H1 (cell line): Measurements from ENCODE around the gene CHMP5. TPM values are rescaled to one million over a fixed set of nuclear protein-coding genes. Genes with fewer than 3 reads are reported as not detected.

Experiments used
- CTBP2 ChIP-seq: IDR thresholded peaks from 2 replicates; pipeline ENCODE4 v1.7.0; 2011; ENCODE audit warnings: borderline replicate concordance, mild to moderate bottlenecking, moderate library complexity, mixed read lengths, low read length; ENCODE audit not compliant: insufficient read depth, insufficient read length
- CTCF ChIP-seq, 3 experiments: IDR thresholded peaks; 1 replicate in 2 of 3; 2 replicates in 1 of 3; pipeline versions ENCODE4 v1.5.1 to v1.6.1; 2011; ENCODE audit warnings: low read length in 3 of 3, mild to moderate bottlenecking in 3 of 3, inconsistent platforms in 2 of 3, low read depth in 1 of 3, moderate library complexity in 1 of 3; ENCODE audit not compliant: insufficient read depth in 1 of 3; ENCODE audit errors: control extremely low read depth in 1 of 3
- RAD21 ChIP-seq, 2 experiments: IDR thresholded peaks in 1 of 2; conservative IDR thresholded peaks in 1 of 2; 2 replicates each; pipeline ENCODE4 v1.6.1; 2011; ENCODE audit warnings: low read depth in 2 of 2, low read length in 2 of 2, improper control_type of control experiment in 1 of 2, inconsistent platforms in 1 of 2, mild to moderate bottlenecking in 1 of 2, moderate library complexity in 1 of 2
- SAP30 ChIP-seq: fragments of 300-600 bp; sonication (generic); IDR thresholded peaks from 2 replicates; pipeline ENCODE4 v1.7.1; 2012; ENCODE audit warnings: low read length, moderate library complexity, mild to moderate bottlenecking, inconsistent platforms; ENCODE audit not compliant: insufficient read depth, insufficient replicate concordance
- SIN3A ChIP-seq, 2 experiments: IDR thresholded peaks in 1 of 2; conservative IDR thresholded peaks in 1 of 2; 2 replicates each; pipeline ENCODE4 v1.6.1; 2011 to 2012; ENCODE audit warnings: low read length in 2 of 2, improper control_type of control experiment in 1 of 2, low read depth in 1 of 2, mild to moderate bottlenecking in 1 of 2
- TCF12 ChIP-seq: IDR thresholded peaks from 2 replicates; pipeline ENCODE4 v1.6.1; 2011; ENCODE audit warnings: low read depth, mild to moderate bottlenecking, low read length
- polyA plus RNA-seq, 7 experiments: library from polyadenylated mRNA; depleted of rRNA in 3 of 7; stranded (reverse) in 5 of 7; unstranded in 2 of 7; fragments of >200 nt in 5 of 7; fragments of 200-250 nt in 2 of 7; gene quantifications; 1 replicate in 5 of 7; 2 replicates in 1 of 7; 4 replicates in 1 of 7; pipeline versions ENCODE4 v1.2.1 to v1.2.3, GENCODE V29; 2011 to 2013; ENCODE audit warnings: missing spikeins in 2 of 7, mixed read lengths in 2 of 7
- total RNA-seq: library from RNA; stranded (reverse); fragmentation: NEBNext Ultra II Directional; extraction: Animal tissue kit (Norgen Biotek cat#: 25700); gene quantifications from 2 replicates; pipeline ENCODE4 v1.2.1, GENCODE V29; 2021

CHMP5 gene
- total and polyA plus RNA-seq, 2 of the 8 experiments (the other 6 are each of a cell fraction or from before 2014, with no cell fraction given) = 25.0 to 47.3 TPM

GRCh38 chr9:33257276-33257675 lies 7.6 kb upstream of the CHMP5 start (continued):
- TF ChIP-seq SAP30 (no peak), RAD21 (IDR thresholded peaks at IDR 0.05 in 1 of 2, conservative IDR thresholded peaks at IDR 0.05 in 1 of 2; ENCODE audit: low read depth in 2 of 2, low read length in 2 of 2) (no peak), CTCF (IDR thresholded peaks at IDR 0.05; ENCODE audit: control extremely low read depth in 1 of 3, insufficient read depth in 1 of 3, low read depth in 1 of 3, low read length in 3 of 3) (no peak), TCF12 (no peak), CTBP2 (no peak), SIN3A (conservative IDR thresholded peaks at IDR 0.05 in 1 of 2, IDR thresholded peaks at IDR 0.05 in 1 of 2; ENCODE audit: low read depth in 1 of 2, low read length in 2 of 2) (no peak)
